BLaER1 (cell line): ENCODE measurements around the gene SLC38A9.

Experiments used
- H3K27ac ChIP-seq: shearing (Covaris generic); formaldehyde crosslinking; 2 replicates; pipeline ENCODE4 v1.8.1; 2022
- H3K27me3 ChIP-seq: shearing (Covaris generic); formaldehyde crosslinking; 2 replicates; pipeline ENCODE4 v1.8.1; 2022
- H3K36me3 ChIP-seq: shearing (Covaris generic); formaldehyde crosslinking; 2 replicates; pipeline ENCODE4 v1.8.1; 2022
- H3K4me1 ChIP-seq: shearing (Covaris generic); formaldehyde crosslinking; 2 replicates; pipeline ENCODE4 v1.8.1; 2022
- H3K4me2 ChIP-seq: shearing (Covaris generic); formaldehyde crosslinking; 2 replicates; pipeline ENCODE4 v1.8.1; 2022
- H3K4me3 ChIP-seq: shearing (Covaris generic); formaldehyde crosslinking; 2 replicates; pipeline ENCODE4 v1.8.1; 2022
- H3K9ac ChIP-seq: shearing (Covaris generic); formaldehyde crosslinking; 2 replicates; pipeline ENCODE4 v1.8.1; 2022
- H3K9me3 ChIP-seq: shearing (Covaris generic); formaldehyde crosslinking; 2 replicates; pipeline ENCODE4 v1.8.1; 2022
- H4K20me1 ChIP-seq: shearing (Covaris generic); formaldehyde crosslinking; 2 replicates; pipeline ENCODE4 v1.8.1; 2022
- Cebpa-rat ChIP-seq: shearing (Covaris generic); IDR thresholded peaks from 2 replicates; pipeline ENCODE4 v1.8.1; 2022

The SLC38A9 gene

DNA sequence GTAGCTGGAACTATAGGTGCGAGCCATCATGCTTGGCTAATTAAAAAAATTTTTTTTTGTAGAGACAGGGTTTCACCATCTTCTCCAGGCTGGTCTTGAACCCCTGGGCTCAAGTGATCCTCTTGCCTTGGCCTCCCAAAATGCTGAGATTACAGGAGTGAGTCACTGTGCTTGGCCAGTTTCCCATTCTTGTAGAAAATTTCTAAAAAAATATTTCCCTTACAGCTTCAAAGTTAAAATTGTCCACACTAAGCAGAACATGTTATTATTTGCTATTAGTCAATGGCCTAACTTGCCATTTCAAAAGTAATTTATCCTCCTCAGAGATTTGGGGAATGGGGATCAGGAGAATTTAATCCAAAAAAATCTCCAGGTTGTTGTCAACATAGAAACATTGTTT, 40.1 kb downstream of the SLC38A9 start:
- no peak overlapping the region for H3K27ac ChIP-seq
- no peaks in the 10 kb centered on the region for H4K20me1 ChIP-seq
- H3K9ac ChIP-seq = no peak overlapping the region
- peaks cover 21% of the 10 kb centered on the region for H3K36me3 ChIP-seq
- H3K4me3 ChIP-seq = no peak overlapping the region
- H3K9me3 ChIP-seq = no peaks in the 10 kb centered on the region
- no peak overlapping the region for H3K4me2 ChIP-seq
- H3K4me1 ChIP-seq = peaks cover 9% of the 10 kb centered on the region; the same call in 1 of the 2 replicates
- H3K27me3 ChIP-seq = no peaks in the 10 kb centered on the region
- no peak for TF ChIP-seq Cebpa-rat

DNA sequence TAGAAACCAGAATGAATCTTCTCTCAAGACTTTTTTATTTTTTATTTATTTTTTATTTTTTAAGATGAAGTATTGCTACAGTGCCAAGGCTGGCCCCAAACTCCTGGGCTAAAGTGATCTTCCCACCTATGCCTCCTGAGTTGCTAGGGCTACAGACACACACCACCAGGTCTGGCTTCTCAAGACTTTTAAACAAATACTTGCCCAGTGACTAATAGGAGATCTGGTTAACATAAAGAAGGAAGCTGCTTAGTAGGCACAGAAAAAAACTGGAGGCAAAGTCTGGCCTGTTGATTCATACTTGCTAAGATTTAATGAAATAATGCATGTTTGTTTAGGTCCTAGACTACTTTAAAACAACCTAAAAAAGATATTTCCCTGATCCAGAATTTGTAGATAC, 43.8 kb downstream of the SLC38A9 start:
- no peak overlapping the region for H3K9ac ChIP-seq

DNA sequence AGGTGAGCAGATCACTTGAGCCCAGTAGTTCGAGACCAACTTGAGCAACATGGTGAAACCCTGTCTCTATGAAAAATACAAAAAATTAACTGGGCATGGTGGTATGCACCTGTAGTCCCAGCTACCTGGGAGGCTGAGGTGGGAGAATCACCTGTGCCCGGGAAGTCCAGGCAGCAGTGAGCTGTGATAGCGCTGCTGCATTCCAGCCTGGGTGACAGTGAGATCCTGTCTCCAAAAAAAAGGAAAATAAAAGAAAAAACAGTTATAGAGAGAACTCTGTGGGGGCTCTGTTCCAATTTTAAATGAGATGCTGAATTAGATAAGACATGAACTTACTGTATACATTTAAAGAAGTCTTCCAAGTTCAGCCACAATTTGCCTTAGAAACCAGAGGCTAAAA, 44.2 kb downstream of the SLC38A9 start:
- TF ChIP-seq Cebpa-rat = no peak
- no peaks in the 10 kb centered on the region for H3K9me3 ChIP-seq
- no peaks in the 10 kb centered on the region for H4K20me1 ChIP-seq
- H3K27ac ChIP-seq = no peak overlapping the region
- H3K36me3 ChIP-seq = peaks cover 28% of the 10 kb centered on the region
- H3K4me3 ChIP-seq = no peak overlapping the region
- no peak overlapping the region for H3K9ac ChIP-seq
- no peak overlapping the region for H3K4me2 ChIP-seq
- peaks cover 6% of the 10 kb centered on the region; the same call in 1 of the 2 replicates for H3K4me1 ChIP-seq
- no peaks in the 10 kb centered on the region for H3K27me3 ChIP-seq

More for the DNA sequence above, 43.8 kb downstream of the SLC38A9 start:
- H3K9me3 ChIP-seq = no peaks in the 10 kb centered on the region
- no peaks in the 10 kb centered on the region for H4K20me1 ChIP-seq
- H3K4me3 ChIP-seq = no peak overlapping the region
- no peaks in the 10 kb centered on the region for H3K27me3 ChIP-seq
- TF ChIP-seq Cebpa-rat = no peak
- no peak overlapping the region for H3K4me2 ChIP-seq
- peaks cover 11% of the 10 kb centered on the region; the same call in 1 of the 2 replicates for H3K4me1 ChIP-seq
- H3K36me3 ChIP-seq = peaks cover 26% of the 10 kb centered on the region
- H3K27ac ChIP-seq = no peak overlapping the region

DNA sequence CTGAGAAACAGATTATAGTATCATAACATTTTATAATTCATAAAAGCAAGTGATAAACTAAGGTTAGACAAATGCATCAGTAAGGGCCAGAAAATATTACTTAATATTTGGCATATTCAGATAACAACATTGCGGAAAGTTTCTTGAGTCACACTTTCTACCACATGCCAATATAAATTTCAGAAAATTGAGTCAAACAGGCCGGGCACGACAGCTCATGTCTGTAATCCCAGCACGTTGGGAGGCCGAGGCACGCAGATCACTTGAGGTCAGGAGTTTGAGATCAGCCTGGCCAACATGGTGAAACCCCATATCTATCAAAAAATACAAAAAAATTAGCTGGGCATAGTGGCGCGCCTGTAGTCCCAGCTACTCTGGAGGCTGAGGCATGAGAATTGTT, 47.1 kb downstream of the SLC38A9 start:
- H3K9ac ChIP-seq = no peak overlapping the region
- no peaks in the 10 kb centered on the region for H3K9me3 ChIP-seq
- H3K4me3 ChIP-seq = no peak overlapping the region
- no peak overlapping the region for H3K4me2 ChIP-seq
- no peak for TF ChIP-seq Cebpa-rat
- H4K20me1 ChIP-seq = no peaks in the 10 kb centered on the region
- no peaks in the 10 kb centered on the region for H3K27me3 ChIP-seq
- peaks cover 17% of the 10 kb centered on the region; the same call in 1 of the 2 replicates for H3K36me3 ChIP-seq
- no peak overlapping the region for H3K27ac ChIP-seq
- H3K4me1 ChIP-seq = 0 out of 2 replicates have a peak, but pooled peaks cover 5% of the 10 kb centered on the region

DNA sequence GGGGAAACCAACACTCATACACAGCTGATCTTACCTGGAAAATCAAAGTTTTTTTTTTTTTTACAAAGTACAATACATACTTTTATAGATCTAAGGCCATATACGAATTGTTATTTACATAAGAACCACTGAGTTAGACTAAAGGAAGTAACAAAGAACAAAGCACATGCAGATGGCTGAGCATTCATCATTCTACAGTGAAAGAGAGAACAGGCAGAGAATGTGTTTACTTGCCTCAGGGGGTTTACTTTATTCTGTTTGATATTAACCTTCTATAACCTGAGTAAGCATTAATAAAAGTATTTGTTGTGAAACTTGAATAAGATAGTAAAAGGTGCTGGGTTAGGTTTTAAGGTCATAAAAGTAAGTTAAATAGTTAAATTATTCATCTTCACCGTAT, 54.7 kb downstream of the SLC38A9 start:
- no peaks in the 10 kb centered on the region for H3K9me3 ChIP-seq
- H3K27me3 ChIP-seq = no peaks in the 10 kb centered on the region
- no peak overlapping the region for H3K27ac ChIP-seq
- H3K4me1 ChIP-seq = no peaks in the 10 kb centered on the region
- peaks cover 25% of the 10 kb centered on the region for H3K36me3 ChIP-seq
- H3K4me3 ChIP-seq = no peak overlapping the region
- no peaks in the 10 kb centered on the region for H4K20me1 ChIP-seq
- no peak overlapping the region for H3K4me2 ChIP-seq
- no peak overlapping the region for H3K9ac ChIP-seq
- no peak for TF ChIP-seq Cebpa-rat

DNA sequence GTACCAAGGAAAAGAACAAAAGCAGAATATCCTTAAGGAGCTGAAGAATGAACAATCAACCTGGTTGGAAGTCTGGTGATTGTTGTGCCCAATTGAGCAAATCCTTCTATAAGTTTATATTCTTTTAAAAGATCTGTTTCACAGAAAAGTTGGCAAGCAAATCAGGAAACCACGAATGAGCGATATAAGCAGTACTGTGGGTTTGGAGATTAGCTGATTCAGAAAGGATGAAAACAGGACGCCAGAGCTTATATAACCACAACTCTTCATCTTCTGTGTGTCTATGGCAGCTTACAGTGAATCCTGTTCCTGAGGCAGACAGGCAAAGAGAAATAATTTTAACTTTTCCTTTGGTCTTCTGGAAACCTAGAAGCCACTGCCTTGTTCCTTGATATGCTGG, 61.7 kb downstream of the SLC38A9 start:
- Histone ChIP-seq H3K9ac (no peak overlapping the region), H3K4me1 (peaks cover 7% of the 10 kb centered on the region), H4K20me1 (no peaks in the 10 kb centered on the region), H3K9me3 (no peaks in the 10 kb centered on the region), H3K4me3 (no peak overlapping the region), H3K4me2 (0 out of 2 replicates have a peak overlapping the region, but pooled peaks have one; percentile 2), H3K36me3 (peaks cover 39% of the 10 kb centered on the region), H3K27ac (no peak overlapping the region), H3K27me3 (no peaks in the 10 kb centered on the region)
- no peak for TF ChIP-seq Cebpa-rat

DNA sequence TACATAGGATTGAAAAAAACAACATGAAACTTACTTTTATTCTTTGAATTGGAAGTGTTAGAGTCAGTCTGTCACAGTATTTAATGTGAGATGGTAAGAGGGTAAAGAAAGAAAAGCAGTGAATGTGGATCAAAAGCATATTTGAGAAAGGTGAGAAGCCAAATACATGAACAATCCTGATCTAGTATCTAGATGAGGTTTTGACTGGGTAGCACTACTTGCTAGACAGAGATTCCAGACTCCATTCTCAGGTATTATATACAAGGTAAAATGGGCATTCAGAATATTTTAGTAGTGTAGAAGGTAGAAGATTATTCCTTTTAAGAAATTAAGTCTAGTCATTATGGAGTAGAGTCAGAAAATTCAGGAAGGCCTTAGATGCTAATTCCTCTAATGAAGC, 62.2 kb downstream of the SLC38A9 start:
- Histone ChIP-seq H3K9ac (no peak overlapping the region), H3K27ac (no peak overlapping the region), H4K20me1 (no peaks in the 10 kb centered on the region), H3K4me1 (peaks cover 7% of the 10 kb centered on the region), H3K36me3 (peaks cover 42% of the 10 kb centered on the region), H3K4me3 (no peak overlapping the region), H3K4me2 (no peak overlapping the region), H3K27me3 (no peaks in the 10 kb centered on the region), H3K9me3 (no peaks in the 10 kb centered on the region)
- no peak for TF ChIP-seq Cebpa-rat

DNA sequence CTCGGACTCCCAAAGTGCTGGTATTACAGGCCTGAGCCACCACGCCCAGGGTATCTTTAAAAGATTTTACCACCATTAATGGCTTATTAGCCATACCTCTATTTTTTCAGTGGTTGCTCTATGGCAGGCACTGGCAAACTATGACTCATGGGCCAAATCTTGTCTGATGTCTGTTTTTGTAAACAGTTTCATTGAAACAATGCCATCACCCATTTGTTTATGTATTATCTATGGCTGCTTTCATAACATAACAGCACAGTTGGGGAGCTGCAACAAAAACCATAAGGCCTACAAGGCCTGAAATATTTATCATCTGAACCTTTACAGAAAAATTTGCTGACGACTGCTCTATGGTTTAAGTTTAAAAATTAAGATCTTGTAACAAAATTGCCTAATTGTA, 66.8 kb downstream of the SLC38A9 start:
- peaks cover 2% of the 10 kb centered on the region for H3K4me1 ChIP-seq
- H3K27me3 ChIP-seq = no peaks in the 10 kb centered on the region
- no peaks in the 10 kb centered on the region for H3K9me3 ChIP-seq
- H4K20me1 ChIP-seq = no peaks in the 10 kb centered on the region
- peaks cover 28% of the 10 kb centered on the region for H3K36me3 ChIP-seq
- no peak overlapping the region for H3K4me2 ChIP-seq
- no peak overlapping the region for H3K9ac ChIP-seq
- no peak overlapping the region for H3K4me3 ChIP-seq
- no peak overlapping the region for H3K27ac ChIP-seq
- no peak for TF ChIP-seq Cebpa-rat

DNA sequence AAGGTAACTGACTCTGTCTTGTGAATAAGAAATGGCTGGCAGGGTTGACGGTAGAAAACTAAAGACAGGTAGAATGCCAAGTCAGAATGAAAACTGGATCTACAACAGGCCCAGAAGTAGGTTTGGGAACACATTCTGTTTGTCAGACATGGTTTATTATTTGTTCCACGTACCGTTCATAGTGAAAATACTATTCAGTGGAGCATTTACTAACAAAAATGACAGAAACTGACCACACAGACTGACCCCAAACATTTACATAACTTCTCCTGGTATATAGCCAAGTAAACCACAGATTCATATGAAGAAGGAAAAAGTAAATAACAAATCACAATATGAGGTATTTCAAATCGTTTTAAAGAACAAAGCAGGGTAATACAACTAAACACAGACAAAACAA, 73.7 kb downstream of the SLC38A9 start:
- no peaks in the 10 kb centered on the region for H3K9me3 ChIP-seq
- no peak for TF ChIP-seq Cebpa-rat
- H4K20me1 ChIP-seq = no peaks in the 10 kb centered on the region
- H3K36me3 ChIP-seq = peaks cover 25% of the 10 kb centered on the region
- H3K4me3 ChIP-seq = no peak overlapping the region
- no peaks in the 10 kb centered on the region for H3K27me3 ChIP-seq
- no peaks in the 10 kb centered on the region for H3K4me1 ChIP-seq
- no peak overlapping the region for H3K9ac ChIP-seq
- no peak overlapping the region for H3K27ac ChIP-seq
- H3K4me2 ChIP-seq = no peak overlapping the region

DNA sequence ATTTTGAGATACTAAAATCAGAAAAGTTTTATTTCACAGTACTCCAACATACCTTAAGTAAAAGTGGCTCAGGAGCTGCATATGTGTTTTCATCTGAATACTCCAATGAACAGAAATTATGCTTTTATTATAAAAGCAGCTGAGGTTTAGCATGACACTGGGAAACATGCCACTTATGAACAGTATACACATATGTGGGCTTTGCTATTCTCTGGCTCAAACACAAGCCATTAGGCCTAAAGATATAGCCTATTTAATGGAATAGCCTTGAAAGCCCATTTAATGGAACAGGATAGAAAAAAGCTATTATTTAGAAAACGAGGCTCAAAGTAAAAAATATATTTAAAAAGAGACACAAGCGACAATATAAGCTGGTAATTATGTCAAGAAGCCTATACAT, 74.1 kb downstream of the SLC38A9 start:
- Histone ChIP-seq H4K20me1 (no peaks in the 10 kb centered on the region), H3K4me2 (no peak overlapping the region), H3K9ac (no peak overlapping the region), H3K36me3 (peaks cover 25% of the 10 kb centered on the region), H3K4me1 (no peaks in the 10 kb centered on the region), H3K27ac (no peak overlapping the region), H3K27me3 (no peaks in the 10 kb centered on the region), H3K9me3 (no peaks in the 10 kb centered on the region), H3K4me3 (no peak overlapping the region)
- TF ChIP-seq Cebpa-rat = no peak

DNA sequence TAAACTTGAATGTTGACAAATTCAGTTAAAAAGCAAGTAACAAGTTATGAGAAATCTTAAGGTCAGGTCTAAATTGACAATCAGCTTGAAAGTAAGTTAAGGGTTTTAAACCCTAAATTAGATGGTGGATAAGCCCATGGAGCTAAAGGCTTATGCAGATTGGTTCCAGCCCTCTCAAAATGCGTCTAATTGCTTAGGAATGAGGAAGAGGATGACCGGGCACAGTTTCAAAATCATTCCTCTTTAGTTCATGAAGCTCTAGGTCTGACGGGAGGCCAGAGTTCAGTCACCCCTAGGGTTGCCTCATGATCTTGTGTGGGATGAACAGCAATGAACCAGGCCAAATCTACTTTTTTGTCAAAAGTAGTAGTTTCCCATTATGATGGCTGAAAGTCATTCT, 75.4 kb downstream of the SLC38A9 start:
- no peak for TF ChIP-seq Cebpa-rat
- no peak overlapping the region for H3K27ac ChIP-seq

More for the DNA sequence above, 75.4 kb downstream of the SLC38A9 start:
- Histone ChIP-seq H3K27me3 (no peaks in the 10 kb centered on the region), H3K9me3 (no peaks in the 10 kb centered on the region), H4K20me1 (no peaks in the 10 kb centered on the region), H3K36me3 (peaks cover 14% of the 10 kb centered on the region), H3K9ac (no peak overlapping the region), H3K4me3 (no peak overlapping the region), H3K4me1 (no peaks in the 10 kb centered on the region), H3K4me2 (no peak overlapping the region)
